IMR-90 (cell line): ENCODE data around the gene GPAT3. TPM values are rescaled to one million over a fixed set of nuclear protein-coding genes. Genes with fewer than 3 reads are reported as not detected.

Source experiments
- ATAC-seq: fragments of 200-7000 bp; cut with Tn5 transposase; 2 replicates; pipeline ENCODE4 v1.9.1; 2020; ENCODE audit warnings: low read depth, mild to moderate bottlenecking, moderate library complexity
- BruUV-seq: library from RNA; stranded (reverse); fragments of 400-500 nt; replicated peaks from 2 replicates; lab custom pipeline; 2021; lab: Mats Ljungman, UMichigan
- CTCF ChIA-PET: fragments of 300-600 bp; formaldehyde crosslinking; extraction: SDS; loops from one replicate; lab custom pipeline; 2021; ENCODE audit warnings: antibody characterized with exemption; lab: Yijun Ruan, JAX
- POLR2A ChIA-PET: fragments of 300-600 bp; sonication (Branson Sonifier 250); formaldehyde crosslinking; loops from one replicate; lab custom pipeline; 2022; ENCODE audit warnings: antibody characterized with exemption; ENCODE audit not compliant: unreplicated experiment; lab: Charles Lee
- DNase-seq: peaks from one replicate; pipeline ENCODE4 v3.0.0; 2013
- H2AFZ ChIP-seq: replicated peaks from 2 replicates; pipeline ENCODE3; 2013; ENCODE audit warnings: low read length, mild to moderate bottlenecking; ENCODE audit not compliant: poor library complexity
- H2AK5ac ChIP-seq: 2 replicates; pipeline ENCODE4 v1.6.1; 2013; ENCODE audit warnings: low read depth, low read length, inconsistent platforms
- H2AK9ac ChIP-seq: replicated peaks from 2 replicates; pipeline ENCODE3; 2013; ENCODE audit warnings: mild to moderate bottlenecking, low read depth, low read length, moderate library complexity; ENCODE audit not compliant: poor library complexity
- H2BK120ac ChIP-seq: 2 replicates; pipeline ENCODE4 v1.6.1; 2013; ENCODE audit warnings: low read depth, low read length, inconsistent platforms
- H2BK15ac ChIP-seq: 3 replicates; pipeline ENCODE4 v1.6.1; 2013; ENCODE audit warnings: low read depth, low read length, inconsistent platforms
- H2BK20ac ChIP-seq: 2 replicates; pipeline ENCODE4 v1.6.1; 2013; ENCODE audit warnings: low read depth, mild to moderate bottlenecking, inconsistent platforms, low read length, moderate library complexity
- H2BK5ac ChIP-seq: 2 replicates; pipeline ENCODE4 v1.6.1; 2013; ENCODE audit warnings: mild to moderate bottlenecking, low read depth, low read length, inconsistent platforms; ENCODE audit not compliant: poor library complexity, severe bottlenecking
- H3K14ac ChIP-seq: replicated peaks from 2 replicates; pipeline ENCODE4 v1.6.1; 2013; ENCODE audit warnings: low read depth, low read length, inconsistent platforms
- H3K18ac ChIP-seq: 2 replicates; pipeline ENCODE4 v1.6.1; 2013; ENCODE audit warnings: low read depth, low read length, control low read depth
- H3K23ac ChIP-seq: 2 replicates; pipeline ENCODE4 v1.6.1; 2013; ENCODE audit warnings: low read depth, low read length, inconsistent platforms
- H3K27ac ChIP-seq: 2 replicates; pipeline ENCODE4 v1.5.1; 2013; ENCODE audit warnings: mild to moderate bottlenecking, control low read depth, low read length; ENCODE audit not compliant: insufficient read depth
- H3K27me3 ChIP-seq: 2 replicates; pipeline ENCODE4 v1.6.1; 2013; ENCODE audit warnings: low read length; ENCODE audit not compliant: control insufficient read depth, insufficient read depth
- H3K36me3 ChIP-seq: 2 replicates; pipeline ENCODE4 v1.6.1; 2013; ENCODE audit warnings: low read length, mixed read lengths; ENCODE audit not compliant: control insufficient read depth, insufficient read depth
- H3K4ac ChIP-seq: 2 replicates; pipeline ENCODE4 v1.6.1; 2013; ENCODE audit warnings: low read depth, low read length, inconsistent platforms
- H3K4me1 ChIP-seq: 2 replicates; pipeline ENCODE4 v1.6.1; 2013; ENCODE audit warnings: low read length, mixed read lengths; ENCODE audit not compliant: control insufficient read depth, insufficient read depth
- H3K4me2 ChIP-seq: 2 replicates; pipeline ENCODE4 v1.6.1; 2013; ENCODE audit warnings: low read depth, mild to moderate bottlenecking, control low read depth, low read length, moderate library complexity
- H3K4me3 ChIP-seq: 2 replicates; pipeline ENCODE4 v1.5.1; 2013; ENCODE audit warnings: low read depth, mild to moderate bottlenecking, control low read depth, low read length, moderate library complexity; ENCODE audit not compliant: insufficient read depth
- H3K56ac ChIP-seq: 2 replicates; pipeline ENCODE4 v1.6.1; 2013; ENCODE audit warnings: low read length, inconsistent platforms; ENCODE audit not compliant: insufficient read depth; ENCODE audit errors: extremely low read depth
- H3K79me1 ChIP-seq, 2 experiments: 2 replicates each; pipeline ENCODE4 v1.6.1; 2013; ENCODE audit warnings: low read length in 2 of 2, inconsistent platforms in 1 of 2, low read depth in 1 of 2
- H3K9ac ChIP-seq: 2 replicates; pipeline ENCODE4 v1.6.1; 2013; ENCODE audit warnings: low read depth, low read length, control low read depth
- H3K9me1 ChIP-seq: 2 replicates; pipeline ENCODE4 v1.6.1; 2013; ENCODE audit warnings: low read length, inconsistent platforms; ENCODE audit not compliant: insufficient read depth
- H3K9me3 ChIP-seq: 2 replicates; pipeline ENCODE4 v1.6.1; 2013; ENCODE audit warnings: low read length; ENCODE audit not compliant: control insufficient read depth, insufficient read depth
- H4K20me1 ChIP-seq: 2 replicates; pipeline ENCODE4 v1.6.1; 2013; ENCODE audit warnings: low read length, inconsistent platforms; ENCODE audit not compliant: insufficient read depth
- H4K5ac ChIP-seq: 2 replicates; pipeline ENCODE4 v1.6.1; 2013; ENCODE audit warnings: mild to moderate bottlenecking, low read depth, low read length, control low read depth
- H4K8ac ChIP-seq, 2 experiments: 2 replicates each; pipeline ENCODE4 v1.6.1; 2013; ENCODE audit warnings: low read depth in 2 of 2, low read length in 2 of 2, control low read depth in 1 of 2, inconsistent platforms in 1 of 2
- H4K91ac ChIP-seq: 2 replicates; pipeline ENCODE4 v1.6.1; 2013; ENCODE audit warnings: low read depth, low read length, inconsistent platforms; ENCODE audit not compliant: insufficient read depth
- CEBPB ChIP-seq: IDR thresholded peaks from 2 replicates; pipeline ENCODE4 v1.6.1; 2012; ENCODE audit warnings: low read depth, low read length, improper control_type of control experiment
- FOS ChIP-seq: fragments of 150-350 bp; IDR thresholded peaks from 2 replicates; pipeline ENCODE4 v1.6.1; 2016; ENCODE audit warnings: low read depth, low read length
- MAZ ChIP-seq: IDR thresholded peaks from 2 replicates; pipeline ENCODE4 v1.6.1; 2012; ENCODE audit warnings: low read depth, mild to moderate bottlenecking, low read length, improper control_type of control experiment, moderate library complexity, borderline replicate concordance
- MXI1 ChIP-seq: IDR thresholded peaks from 2 replicates; pipeline ENCODE4 v1.6.1; 2012; ENCODE audit warnings: low read depth, mild to moderate bottlenecking, low read length, moderate library complexity, borderline replicate concordance
- NFE2L2 ChIP-seq: fragments of 150-350 bp; IDR thresholded peaks from 2 replicates; pipeline ENCODE4 v1.6.1; 2016; ENCODE audit warnings: low read depth, mild to moderate bottlenecking, low read length
- POLR2A ChIP-seq: IDR thresholded peaks from 2 replicates; pipeline ENCODE4 v1.6.1; 2012; ENCODE audit warnings: mild to moderate bottlenecking, low read depth, low read length
- RAD21 ChIP-seq: IDR thresholded peaks from 2 replicates; pipeline ENCODE4 v1.6.1; 2012; ENCODE audit warnings: low read length, improper control_type of control experiment
- RCOR1 ChIP-seq: IDR thresholded peaks from 2 replicates; pipeline ENCODE4 v1.6.1; 2012; ENCODE audit warnings: mild to moderate bottlenecking, low read length, improper control_type of control experiment; ENCODE audit not compliant: insufficient replicate concordance
- RFX5 ChIP-seq: IDR thresholded peaks from 2 replicates; pipeline ENCODE4 v1.8.0; 2012; ENCODE audit warnings: low read depth, mild to moderate bottlenecking, low read length, moderate library complexity
- WGBS, 2 experiments: methylation state at CpG; one replicate each; pipeline versions ENCODE4 v1.1.5 to v1.1.7; 2013; ENCODE audit warnings: missing lambda C conversion rate in 2 of 2; ENCODE audit not compliant: insufficient read length in 1 of 2; ENCODE audit errors: extremely low coverage in 2 of 2; 5-methylcytosine and 5-hydroxymethylcytosine counted together
- dilution Hi-C: fragments of 300-500 bp; cut with HindIII; formaldehyde crosslinking; loops from one replicate; pipeline ENCODE4 v1.14.3; 2018; ENCODE audit warnings: low sequenced_read_pairs; ENCODE audit not compliant: unreplicated experiment
- in situ Hi-C: fragments of 300-500 bp; cut with MboI; formaldehyde crosslinking; loops from 3 replicates; pipeline ENCODE4 v1.14.3; 2019; ENCODE audit warnings: low sequenced_read_pairs, inconsistent platforms, mixed read lengths
- intact Hi-C: fragments of 100-400 bp; cut with micrococcal nuclease; formaldehyde crosslinking; loops from 2 replicates; pipeline ENCODE4 v1.10.0; 2022
- polyA plus RNA-seq, 3 experiments: library from polyadenylated mRNA; depleted of rRNA; stranded (reverse); fragments of >200 nt; gene quantifications; 2 replicates each; pipeline ENCODE4 v1.2.3, GENCODE V29; 2012; ENCODE audit warnings: low replicate concordance in 1 of 3
- total RNA-seq: library from RNA; depleted of rRNA; stranded (reverse); fragments of >200 nt; gene quantifications from 2 replicates; pipeline ENCODE4 v1.2.3, GENCODE V29; 2012
- TF ChIP-seq, protein P1 (sequence below): fragments of 150-350 bp; IDR thresholded peaks from 2 replicates; pipeline ENCODE4 v1.6.1; 2017; ENCODE audit warnings: mild to moderate bottlenecking, antibody characterized with exemption, low read length, low read depth
- TF ChIP-seq, protein P2 (sequence below): conservative IDR thresholded peaks from 2 replicates; pipeline ENCODE4 v1.5.1; 2012; ENCODE audit warnings: mild to moderate bottlenecking, low read depth, low read length, improper control_type of control experiment
- TF ChIP-seq, protein P3 (sequence below): fragments of 150-350 bp; IDR thresholded peaks from 2 replicates; pipeline ENCODE4 v1.6.1; 2016; ENCODE audit warnings: low read depth, mild to moderate bottlenecking, low read length, moderate library complexity, borderline replicate concordance

GPAT3 gene
- total and polyA plus RNA-seq, 2 of the 4 experiments (the other 2 are of a cell fraction) = 1.3 to 2.9 TPM

DNA sequence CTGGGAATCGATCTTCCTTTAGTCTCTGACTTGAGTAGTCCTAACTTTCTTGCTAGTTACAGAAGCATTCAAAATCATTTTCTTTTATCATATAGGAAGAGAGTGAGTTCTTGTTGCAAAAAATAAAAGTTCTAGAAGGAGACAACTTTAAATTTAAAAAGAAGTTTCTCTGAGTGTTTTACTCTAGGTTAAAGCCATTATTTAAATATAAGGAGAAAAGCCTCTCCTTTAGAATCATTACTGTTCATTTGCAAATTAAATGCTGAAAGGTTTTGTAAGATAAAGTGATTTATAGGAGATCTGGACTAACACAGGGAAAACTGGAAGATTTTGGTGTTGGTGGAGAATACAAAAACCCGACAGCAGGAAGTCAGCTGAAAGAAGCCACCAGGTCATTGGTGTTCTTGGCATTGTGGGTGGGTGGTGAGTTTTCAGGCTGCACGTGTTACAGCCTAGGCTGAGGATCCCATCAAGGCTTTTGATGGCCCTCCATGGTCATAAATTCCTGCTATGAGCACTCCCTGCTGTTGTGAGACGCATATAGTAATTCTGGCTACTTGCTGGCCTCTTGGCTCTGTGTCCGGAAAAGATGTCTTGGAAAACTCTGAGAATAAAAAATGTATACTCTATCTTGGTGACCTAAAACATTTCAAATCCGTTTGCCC is 81.6 kb downstream of the GPAT3 start:
- H2BK15ac ChIP-seq = peak overlapping the region; percentile 89; the same call in 2 of the 3 replicates
- DNase-seq (no peak), ATAC-seq (peak; percentile 24; the same call in 1 of the 2 replicates)
- H2AK5ac ChIP-seq = peak overlapping the region; percentile 76
- no peak overlapping the region for H3K9ac ChIP-seq
- no peak overlapping the region for H2AK9ac ChIP-seq
- H3K4me2 ChIP-seq = no peak overlapping the region
- POLR2A ChIA-PET = no interaction called here
- H3K9me1 ChIP-seq = 0 out of 2 replicates have a peak, but pooled peaks cover 3% of the 10 kb centered on the region
- dilution Hi-C loops (no loop called here), intact Hi-C loops (loop anchor here (5.0 kb wide), 1 partner anchor 65 kb away; no protein-coding TSS in a partner anchor), in situ Hi-C loops (no loop called here)
- peak overlapping the region; percentile 11; the same call in 1 of the 2 replicates for H4K5ac ChIP-seq
- peak overlapping the region; percentile 92 for H2BK20ac ChIP-seq
- peak overlapping the region; percentile 80; the same call in 1 of the 2 replicates for H3K18ac ChIP-seq
- peak overlapping the region; percentile 57; the same call in 1 of the 2 replicates for H3K23ac ChIP-seq
- no peaks in the 10 kb centered on the region for H3K79me1 ChIP-seq
- peak overlapping the region; percentile 37 to 81 for H4K8ac ChIP-seq
- H2BK5ac ChIP-seq = peak overlapping the region; percentile 90
- H3K27me3 ChIP-seq = no peaks in the 10 kb centered on the region
- H2AFZ ChIP-seq = peak overlapping the region; percentile 37
- no peaks in the 10 kb centered on the region for H4K20me1 ChIP-seq
- BruUV-seq = no TSS peak
- no peaks in the 10 kb centered on the region for H3K36me3 ChIP-seq
- peak overlapping the region; percentile 4; the same call in 1 of the 2 replicates for H3K27ac ChIP-seq
- CTCF ChIA-PET = interaction anchor here (0.6 kb wide), 1 partner anchor 56 kb away, joined by 3 read pairs; no protein-coding TSS in a partner anchor
- peaks cover 4% of the 10 kb centered on the region for H3K4me1 ChIP-seq
- TF ChIP-seq, protein P1, sequence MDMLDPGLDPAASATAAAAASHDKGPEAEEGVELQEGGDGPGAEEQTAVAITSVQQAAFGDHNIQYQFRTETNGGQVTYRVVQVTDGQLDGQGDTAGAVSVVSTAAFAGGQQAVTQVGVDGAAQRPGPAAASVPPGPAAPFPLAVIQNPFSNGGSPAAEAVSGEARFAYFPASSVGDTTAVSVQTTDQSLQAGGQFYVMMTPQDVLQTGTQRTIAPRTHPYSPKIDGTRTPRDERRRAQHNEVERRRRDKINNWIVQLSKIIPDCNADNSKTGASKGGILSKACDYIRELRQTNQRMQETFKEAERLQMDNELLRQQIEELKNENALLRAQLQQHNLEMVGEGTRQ = no peak
- TF ChIP-seq, protein P2, sequence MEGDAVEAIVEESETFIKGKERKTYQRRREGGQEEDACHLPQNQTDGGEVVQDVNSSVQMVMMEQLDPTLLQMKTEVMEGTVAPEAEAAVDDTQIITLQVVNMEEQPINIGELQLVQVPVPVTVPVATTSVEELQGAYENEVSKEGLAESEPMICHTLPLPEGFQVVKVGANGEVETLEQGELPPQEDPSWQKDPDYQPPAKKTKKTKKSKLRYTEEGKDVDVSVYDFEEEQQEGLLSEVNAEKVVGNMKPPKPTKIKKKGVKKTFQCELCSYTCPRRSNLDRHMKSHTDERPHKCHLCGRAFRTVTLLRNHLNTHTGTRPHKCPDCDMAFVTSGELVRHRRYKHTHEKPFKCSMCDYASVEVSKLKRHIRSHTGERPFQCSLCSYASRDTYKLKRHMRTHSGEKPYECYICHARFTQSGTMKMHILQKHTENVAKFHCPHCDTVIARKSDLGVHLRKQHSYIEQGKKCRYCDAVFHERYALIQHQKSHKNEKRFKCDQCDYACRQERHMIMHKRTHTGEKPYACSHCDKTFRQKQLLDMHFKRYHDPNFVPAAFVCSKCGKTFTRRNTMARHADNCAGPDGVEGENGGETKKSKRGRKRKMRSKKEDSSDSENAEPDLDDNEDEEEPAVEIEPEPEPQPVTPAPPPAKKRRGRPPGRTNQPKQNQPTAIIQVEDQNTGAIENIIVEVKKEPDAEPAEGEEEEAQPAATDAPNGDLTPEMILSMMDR = no peak
- TF ChIP-seq RCOR1 = no peak
- TF ChIP-seq RAD21 = no peak
- TF ChIP-seq POLR2A = no peak
- no peak for TF ChIP-seq MAZ
- TF ChIP-seq CEBPB = no peak
- no peak for TF ChIP-seq NFE2L2
- TF ChIP-seq, protein P3, sequence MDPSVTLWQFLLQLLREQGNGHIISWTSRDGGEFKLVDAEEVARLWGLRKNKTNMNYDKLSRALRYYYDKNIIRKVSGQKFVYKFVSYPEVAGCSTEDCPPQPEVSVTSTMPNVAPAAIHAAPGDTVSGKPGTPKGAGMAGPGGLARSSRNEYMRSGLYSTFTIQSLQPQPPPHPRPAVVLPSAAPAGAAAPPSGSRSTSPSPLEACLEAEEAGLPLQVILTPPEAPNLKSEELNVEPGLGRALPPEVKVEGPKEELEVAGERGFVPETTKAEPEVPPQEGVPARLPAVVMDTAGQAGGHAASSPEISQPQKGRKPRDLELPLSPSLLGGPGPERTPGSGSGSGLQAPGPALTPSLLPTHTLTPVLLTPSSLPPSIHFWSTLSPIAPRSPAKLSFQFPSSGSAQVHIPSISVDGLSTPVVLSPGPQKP = no peak
- TF ChIP-seq RFX5 = no peak
- TF ChIP-seq MXI1 = no peak
- TF ChIP-seq FOS = no peak
- peak overlapping the region; percentile 71; the same call in 1 of the 2 replicates for H3K56ac ChIP-seq
- peaks cover 12% of the 10 kb centered on the region for H3K9me3 ChIP-seq
- H3K14ac ChIP-seq = peak overlapping the region; percentile 72
- peak overlapping the region; percentile 83 for H2BK120ac ChIP-seq
- no peak overlapping the region for H3K4me3 ChIP-seq
- H3K4ac ChIP-seq = peak overlapping the region; percentile 79
- H4K91ac ChIP-seq = peak overlapping the region; percentile 62
- no CpG with 5 or more reads among the region's 6 CpGs for WGBS, 2 experiments
